ENCODE measurements around the gene ERI2.
"Not testable (repeated sequence)": the region's sequence is repeated elsewhere in the genome, so short reads cannot be mapped to it uniquely, and the experiment has no call there.

ERI2 gene

DNA sequence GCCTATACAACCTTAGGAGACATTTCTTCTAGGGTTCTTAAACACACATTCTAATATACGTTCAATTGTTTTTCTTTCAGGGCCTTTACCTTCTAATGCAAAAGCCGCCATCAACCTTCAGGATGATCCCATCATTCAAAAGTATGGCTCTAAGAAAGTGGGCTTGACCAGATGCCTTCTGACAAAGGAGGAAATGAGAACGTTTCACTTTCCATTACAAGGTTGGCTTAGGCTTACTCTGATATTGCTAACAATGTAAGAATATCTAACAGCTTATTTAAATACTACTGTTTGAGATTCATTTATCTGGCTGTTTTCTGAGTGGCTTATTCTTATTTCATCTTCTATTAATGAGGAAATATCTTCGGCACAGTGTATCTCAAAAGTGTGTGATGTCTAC lies 15.4 kb upstream of the ERI2 start:
- no peak for DNase-seq (ENCODE audit: low read depth in 3 of 3, low spot score in 1 of 3)

DNA sequence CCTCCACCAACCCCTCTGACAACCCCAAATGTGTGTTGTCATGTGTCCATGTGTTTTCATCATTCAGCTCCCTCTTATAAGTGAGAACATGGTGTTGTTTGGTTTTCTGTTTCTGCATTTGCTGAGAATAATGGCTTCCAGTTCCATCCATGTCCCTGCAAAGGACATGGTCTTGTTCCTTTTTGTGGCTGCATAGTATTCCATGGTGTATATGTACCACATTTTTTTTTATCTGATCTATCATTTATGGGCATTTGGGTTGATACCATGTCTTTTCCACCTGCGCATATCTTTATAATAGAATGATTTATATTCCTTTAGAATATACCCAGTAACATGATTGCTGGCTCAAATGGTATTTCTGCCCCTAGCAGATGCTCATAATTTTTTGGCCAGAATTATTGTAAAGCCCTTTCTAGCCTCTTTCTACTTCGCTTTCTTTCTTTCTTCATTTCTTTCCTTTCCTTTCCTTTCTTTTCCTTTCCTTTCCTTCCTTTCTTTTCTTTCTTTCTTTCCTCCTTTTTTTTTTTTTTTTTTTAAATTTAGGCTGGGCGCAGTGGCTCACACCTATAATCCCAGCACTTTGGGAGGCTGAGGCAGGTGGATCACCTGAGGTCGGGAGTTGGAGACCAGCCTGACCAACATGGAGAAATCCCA lies 12.8 kb upstream of the ERI2 start:
- DNase-seq (ENCODE audit: low read depth in 3 of 3, low spot score in 1 of 3): no peak

DNA sequence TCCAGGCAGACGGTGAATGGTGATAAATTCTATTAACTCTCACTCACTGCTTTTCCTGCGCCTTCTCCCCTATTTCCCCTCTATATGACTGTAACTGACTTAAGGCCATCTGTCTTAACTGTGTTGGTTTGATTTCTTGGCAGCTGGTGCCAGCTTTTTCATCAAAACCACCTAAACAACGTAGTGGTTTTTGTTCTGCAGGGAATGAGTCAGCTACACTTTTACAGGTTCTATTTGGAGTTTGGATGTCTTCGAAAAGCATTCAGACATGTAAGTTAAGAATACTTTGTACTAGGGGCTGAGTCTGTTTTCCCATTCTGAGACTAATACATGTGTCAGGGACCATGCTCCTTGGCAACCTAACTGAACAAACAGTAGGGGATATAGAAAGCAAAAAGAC lies 8.5 kb upstream of the ERI2 start:
- no peak for DNase-seq (ENCODE audit: low read depth in 3 of 3, low spot score in 1 of 3)

DNA sequence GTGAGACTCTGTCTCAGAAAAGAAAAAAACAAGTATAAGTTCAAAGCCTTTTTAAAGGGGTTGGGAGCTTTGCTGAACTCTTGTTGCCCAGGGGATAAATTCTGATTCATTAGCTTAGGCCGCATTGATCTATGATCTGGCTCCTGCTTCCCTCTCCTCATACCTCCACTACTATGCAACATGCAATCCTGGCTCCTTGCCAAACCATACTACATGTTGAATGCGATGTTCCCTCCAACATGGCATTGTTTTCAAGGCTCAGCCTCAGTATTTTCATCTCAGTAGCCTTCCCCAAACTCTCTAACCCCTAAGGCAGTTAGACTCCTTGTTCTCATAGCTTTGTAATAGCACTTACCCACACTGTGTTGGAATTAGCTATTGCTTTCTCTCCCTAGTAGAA lies 6.2 kb upstream of the ERI2 start:
- DNase-seq (ENCODE audit: low read depth in 3 of 3, low spot score in 1 of 3): no peak

DNA sequence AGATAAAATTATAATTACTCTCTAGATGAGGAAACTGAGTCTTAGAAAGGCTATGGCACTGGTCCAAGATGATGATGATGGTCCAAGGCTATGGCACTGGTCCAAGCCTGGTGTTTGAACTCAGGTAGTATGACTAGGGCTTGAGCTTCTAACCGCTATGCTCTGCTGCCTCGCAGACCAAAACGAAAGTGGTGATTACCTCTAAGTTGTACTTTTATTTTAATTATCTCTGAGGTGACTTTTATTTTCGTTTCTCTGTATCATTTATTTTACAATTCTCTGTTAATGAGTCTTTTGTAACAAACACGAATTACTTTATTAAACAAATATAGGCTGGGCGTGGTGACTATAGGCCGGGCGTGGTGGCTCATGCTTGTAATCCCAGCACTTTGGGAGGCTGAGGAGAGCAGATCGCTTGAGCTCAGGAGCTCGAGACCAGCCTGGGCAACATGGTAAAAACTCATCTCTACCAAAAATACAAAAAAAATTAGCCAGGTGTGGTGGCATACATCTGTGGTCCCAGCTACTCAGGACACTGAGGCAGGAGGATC lies 5.7 kb upstream of the ERI2 start:
- no peak for DNase-seq (ENCODE audit: low read depth in 3 of 3, low spot score in 1 of 3)

DNA sequence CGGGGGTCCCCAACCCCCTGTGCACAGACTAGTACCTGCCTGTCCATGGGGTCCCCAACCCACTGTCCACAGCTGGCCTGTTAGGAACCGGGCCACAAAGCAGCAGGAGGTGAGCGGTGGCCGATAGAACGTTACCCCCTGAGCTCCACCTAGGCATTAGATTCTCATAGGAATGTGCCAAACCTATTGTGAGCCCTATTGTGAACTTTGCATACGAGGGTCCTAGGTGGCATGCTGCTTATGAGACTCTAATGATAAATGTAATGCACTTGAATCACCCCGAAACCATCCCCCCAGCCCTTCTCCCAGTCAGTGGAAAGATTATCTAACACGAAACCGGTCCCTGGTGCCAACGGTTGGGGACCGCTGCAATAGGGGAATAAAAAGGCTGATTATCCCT lies 1.6 kb upstream of the ERI2 start:
- no peak for DNase-seq (ENCODE audit: low read depth in 3 of 3, low spot score in 1 of 3)

DNA sequence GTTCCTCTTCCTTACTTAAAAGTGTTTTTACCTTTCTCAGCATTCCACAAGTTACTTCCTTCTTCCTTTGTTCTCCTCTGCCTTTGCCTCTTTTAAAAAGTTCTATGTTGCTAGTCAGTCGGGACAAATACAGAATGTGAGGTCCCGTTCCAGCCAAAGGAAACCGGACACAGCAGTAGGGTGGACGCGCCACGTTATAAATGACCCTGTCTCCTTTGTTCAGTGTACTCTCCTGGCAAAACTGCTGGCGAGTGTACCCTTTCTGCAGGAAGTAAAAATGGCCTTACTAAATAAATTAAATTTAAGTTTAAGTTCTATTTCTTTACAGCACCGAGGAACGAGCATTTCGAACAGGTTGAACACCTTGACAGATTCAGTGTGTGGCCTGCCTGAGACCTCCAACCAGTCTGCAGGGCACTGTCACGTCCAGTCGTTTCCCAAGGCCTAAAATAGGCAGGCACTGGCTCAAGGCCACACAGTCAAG lies 546 bp downstream of the ERI2 start:
- DNase-seq (ENCODE audit: low read depth in 3 of 3, low spot score in 1 of 3): not testable (repeated sequence)

DNA sequence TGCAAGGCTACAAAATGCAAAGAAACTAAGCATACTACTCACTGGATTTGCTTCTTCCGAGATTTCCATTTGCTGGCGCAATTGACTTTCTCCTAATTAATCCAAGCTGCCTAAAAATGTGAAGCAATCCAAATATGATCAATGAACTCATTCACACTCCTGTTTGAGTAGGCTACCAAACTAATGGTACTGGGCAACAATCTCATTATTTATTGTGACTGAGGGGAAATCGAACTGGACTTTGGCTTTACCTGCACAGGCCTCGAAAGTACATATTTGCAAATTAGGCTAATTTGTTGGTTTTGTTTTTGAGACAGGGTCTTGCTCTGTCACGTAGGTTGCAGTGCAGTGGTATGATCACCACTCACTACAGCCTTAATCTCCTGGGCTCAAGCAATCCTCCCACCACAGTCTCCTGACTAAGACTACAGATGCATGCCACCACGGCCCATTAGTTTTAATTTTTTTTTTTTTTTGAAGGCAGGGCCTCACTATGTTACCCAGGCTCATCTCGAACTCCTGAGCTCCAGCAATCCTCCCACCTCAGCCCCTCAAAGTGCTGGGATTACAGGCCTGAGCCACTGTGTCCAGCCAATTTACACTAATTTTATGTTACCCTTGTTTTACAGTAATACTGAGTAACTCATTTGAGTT lies 2.6 kb downstream of the ERI2 start:
- no peak for DNase-seq (ENCODE audit: low read depth in 3 of 3, low spot score in 1 of 3)

DNA sequence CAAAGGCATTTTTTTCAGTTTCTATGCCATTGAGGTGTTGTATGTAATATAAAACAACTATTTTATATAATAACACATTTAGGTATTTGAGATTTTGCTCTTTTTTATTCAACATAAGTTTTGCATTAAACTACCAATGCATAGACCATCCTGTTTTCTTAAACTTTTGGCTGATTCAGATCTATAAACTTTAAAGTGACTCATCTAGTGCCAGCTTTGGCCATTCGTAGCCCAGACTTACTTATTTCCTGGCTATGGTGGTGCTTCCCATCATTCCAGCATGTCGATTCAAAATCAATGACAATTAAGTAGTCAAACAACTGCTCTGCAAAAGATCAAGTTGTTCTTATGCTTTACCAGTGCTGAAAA lies 3.1 kb downstream of the ERI2 start:
- DNase-seq (ENCODE audit: low read depth in 3 of 3, low spot score in 1 of 3): no peak

DNA sequence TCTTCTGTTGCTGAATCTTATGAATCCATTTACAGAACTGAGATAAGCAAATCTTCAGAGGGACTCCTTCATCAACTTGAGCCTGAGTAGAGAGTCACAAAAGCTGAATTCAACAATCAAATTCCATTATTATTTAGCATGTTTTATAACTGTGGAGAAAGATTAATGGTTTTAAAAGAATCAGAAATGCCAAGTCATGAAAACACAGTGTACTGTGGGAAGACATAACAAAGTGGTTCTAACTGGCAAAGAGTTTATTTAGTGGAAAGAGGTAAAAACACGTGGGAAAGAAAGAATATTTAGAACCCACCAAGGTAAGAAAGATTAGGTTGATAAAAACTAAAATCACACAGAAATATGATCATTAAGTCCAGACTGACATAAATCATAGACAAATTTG lies 5.0 kb downstream of the ERI2 start:
- no peak for DNase-seq (ENCODE audit: low read depth in 3 of 3, low spot score in 1 of 3)

DNA sequence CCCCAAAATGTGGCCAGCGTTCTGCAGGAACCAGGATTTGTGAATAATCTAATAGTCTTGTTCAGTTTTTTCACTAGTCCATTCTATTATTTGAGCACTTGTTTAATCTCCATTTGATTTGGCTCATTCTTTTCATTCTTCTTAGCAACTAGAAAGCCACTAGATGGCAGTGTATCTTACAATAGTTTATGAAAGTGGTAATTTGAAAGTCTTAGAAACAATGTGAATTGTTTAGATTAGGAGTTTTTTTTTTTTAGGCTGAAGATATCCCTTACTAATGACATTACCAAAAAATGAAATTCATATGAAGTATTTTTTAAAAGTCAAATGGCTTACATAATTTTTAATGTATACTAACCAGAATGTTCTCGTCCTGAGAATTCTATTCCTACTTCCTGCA lies 6.7 kb downstream of the ERI2 start:
- DNase-seq (ENCODE audit: low read depth in 3 of 3, low spot score in 1 of 3): no peak

DNA sequence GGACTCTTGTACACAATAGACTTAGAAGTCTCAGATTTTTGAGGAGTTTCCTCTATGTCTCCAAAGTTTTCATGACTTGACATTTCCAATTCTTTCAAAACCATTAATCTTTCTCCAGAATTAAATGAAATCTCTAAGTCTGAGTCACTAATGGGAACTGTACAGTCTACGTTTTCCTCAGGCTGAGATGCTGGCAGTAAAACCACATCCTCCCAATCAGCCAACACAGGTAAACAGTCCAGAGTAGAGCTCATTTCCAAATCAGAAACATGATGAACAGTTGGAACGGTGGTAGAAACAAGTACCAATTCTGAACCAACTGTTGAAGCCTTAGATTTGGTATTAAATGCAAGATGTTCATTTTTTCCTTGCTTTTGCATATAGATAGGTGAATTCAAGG lies 7.9 kb downstream of the ERI2 start:
- no peak for DNase-seq (ENCODE audit: low read depth in 3 of 3, low spot score in 1 of 3)

DNA sequence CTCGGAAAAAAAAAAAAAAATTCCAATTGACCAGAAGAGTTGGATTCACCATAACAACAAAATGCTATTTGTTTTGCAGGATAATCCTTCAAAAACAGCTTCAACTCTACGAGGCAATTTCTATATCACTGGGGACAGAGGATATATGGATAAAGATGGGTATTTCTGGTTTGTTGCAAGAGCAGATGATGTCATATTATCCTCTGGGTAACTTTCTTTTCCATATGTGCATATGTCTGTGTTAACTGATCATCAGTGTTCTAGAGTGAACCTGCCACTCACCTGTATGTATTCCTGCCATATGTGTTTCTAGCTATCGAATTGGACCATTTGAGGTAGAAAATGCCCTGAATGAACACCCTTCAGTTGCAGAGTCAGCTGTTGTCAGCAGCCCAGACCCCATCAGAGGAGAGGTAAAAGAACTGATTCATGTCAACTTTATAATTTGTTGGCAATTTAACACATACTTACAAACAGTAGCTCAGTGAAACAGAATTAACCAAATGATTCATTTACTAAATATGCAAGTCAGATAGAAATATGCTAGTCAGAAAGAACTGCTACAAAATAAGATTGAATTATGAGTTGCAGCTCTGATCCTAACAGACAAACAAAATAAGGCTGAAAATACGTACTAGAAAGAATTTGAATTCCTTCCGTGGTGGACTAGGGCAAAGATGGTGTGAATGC lies 14.2 kb downstream of the ERI2 start:
- no peak for DNase-seq (ENCODE audit: low read depth in 3 of 3, low spot score in 1 of 3)

DNA sequence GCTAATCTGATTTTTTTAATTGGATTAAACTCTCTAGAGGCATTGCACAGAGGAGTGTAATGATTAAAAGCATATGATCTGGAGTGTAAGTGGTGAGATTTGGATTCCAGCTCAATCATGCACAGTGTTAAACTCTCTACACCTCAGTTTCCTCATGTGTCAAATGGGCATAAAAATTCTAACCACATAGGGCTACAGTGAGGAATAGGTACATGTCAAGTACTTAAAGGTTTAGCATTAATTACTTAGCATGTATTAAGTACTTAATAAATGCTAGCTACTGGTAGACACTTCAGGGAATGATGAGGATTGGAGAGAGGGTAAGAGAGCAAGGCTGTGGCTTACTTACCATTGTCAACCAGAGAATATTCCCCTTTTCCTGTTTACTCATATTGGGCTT lies 17.1 kb downstream of the ERI2 start:
- no peak for DNase-seq (ENCODE audit: low read depth in 3 of 3, low spot score in 1 of 3)

DNA sequence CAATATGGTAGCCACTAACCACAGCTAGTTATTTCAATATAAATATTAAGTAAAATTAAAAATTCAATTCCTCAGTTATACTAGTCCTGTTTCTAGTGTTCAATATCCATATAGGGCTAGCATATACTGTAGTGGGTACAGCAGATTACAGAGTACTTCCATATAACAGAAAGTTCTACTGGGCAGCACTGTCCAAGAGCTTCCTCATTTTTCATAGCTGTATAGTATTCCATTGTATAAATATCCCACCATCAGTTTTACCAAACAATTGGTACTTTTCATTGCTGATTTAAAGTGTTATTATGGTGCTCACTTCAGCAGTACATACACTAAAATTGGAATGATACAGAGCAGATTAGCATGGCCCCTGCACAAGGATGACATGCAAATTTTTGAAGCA lies 22.1 kb downstream of the ERI2 start:
- no peak for DNase-seq (ENCODE audit: low read depth in 3 of 3, low spot score in 1 of 3)

DNA sequence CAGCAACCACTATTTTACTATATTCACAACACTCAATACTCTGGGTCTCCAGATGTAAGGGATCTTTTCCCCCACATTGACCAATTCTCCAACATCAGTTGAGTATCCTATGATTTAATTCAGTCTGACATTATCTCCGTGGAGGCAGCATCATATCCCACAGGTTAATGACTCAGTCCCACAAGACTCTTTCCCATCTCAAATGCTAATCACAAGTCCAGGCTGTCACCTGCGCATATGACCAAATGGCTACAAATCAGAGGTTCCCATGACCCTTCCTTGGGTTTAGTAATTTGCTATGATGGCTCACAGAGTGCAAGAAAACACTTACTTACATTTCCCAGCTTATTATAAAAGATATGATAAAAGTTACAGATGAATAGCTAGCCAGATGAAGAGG lies 23.8 kb downstream of the ERI2 start:
- DNase-seq (ENCODE audit: low read depth in 3 of 3, low spot score in 1 of 3): no peak

DNA sequence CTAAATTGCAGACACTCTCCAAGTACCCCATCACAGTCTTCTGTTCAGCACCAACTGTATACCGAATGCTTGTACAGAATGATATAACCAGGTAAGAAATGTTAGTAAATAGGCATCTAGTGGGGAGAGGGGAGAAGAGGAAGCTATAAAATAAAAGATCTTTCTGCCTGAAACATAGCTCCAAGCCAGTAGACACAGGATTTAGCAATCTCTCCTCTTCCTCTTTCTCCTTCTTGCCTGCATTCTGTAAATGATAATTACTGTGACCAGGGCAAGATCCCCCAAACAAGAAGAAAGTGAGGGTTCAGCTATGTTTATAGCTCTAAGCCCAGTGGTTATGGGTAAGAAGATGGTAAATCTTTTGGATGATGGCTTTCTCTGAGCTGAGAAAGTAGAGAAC lies 24.6 kb downstream of the ERI2 start:
- DNase-seq (ENCODE audit: low read depth in 3 of 3, low spot score in 1 of 3): no peak

DNA sequence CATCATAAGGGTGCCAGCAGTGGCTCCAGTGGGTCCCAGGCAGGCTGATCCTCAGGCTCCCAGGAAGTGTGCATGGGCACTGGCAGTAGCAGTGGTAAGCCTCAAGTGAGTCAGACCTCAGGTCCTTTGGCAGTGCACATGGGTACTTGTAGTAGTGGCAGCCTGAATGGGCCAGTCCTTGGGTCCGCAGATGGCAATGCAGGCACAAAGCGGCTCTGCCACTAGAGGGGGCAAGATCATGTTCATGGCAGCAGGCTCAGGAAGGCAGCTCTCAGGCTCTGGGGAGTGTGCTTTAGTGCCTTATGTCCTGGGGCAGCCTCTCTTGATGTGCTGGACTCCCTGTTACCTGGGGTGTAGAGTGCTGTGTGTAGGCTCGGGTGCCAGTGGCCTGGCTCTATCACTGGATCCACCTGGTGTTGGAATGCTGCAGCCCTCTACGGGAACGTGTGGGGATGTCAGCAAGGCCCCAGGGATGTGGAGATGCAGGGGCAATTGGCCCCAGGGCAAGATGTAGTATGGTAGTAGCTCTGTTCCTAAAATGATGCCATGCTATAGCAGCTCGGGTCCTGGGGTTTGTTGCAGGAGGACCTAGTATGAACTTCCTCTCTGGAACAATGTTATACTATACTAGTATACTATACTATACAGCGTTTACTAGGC lies 31.4 kb downstream of the ERI2 start:
- peak in 2 of 3 donors; percentile 2 to 40 for DNase-seq (ENCODE audit: low read depth in 3 of 3, low spot score in 1 of 3)

DNA sequence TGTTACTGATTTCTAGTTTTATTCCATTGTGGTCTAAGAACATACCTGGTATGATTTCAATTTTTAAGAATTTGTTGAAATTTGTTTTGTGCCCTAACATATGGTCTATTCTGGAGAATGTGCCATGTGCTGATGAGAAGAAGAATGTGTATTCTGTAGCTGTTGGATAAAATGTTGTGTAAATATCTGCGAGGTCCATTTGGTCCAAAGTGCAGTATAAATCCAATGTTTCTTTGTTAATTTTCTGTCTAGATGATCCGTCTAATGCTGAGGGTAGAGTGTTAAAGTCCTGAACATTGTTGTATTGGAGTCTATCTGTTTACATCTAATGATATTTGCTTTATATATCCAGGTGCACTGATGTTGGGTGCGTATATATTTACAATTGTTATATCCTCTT lies 32.6 kb downstream of the ERI2 start:
- no peak for DNase-seq (ENCODE audit: low read depth in 3 of 3, low spot score in 1 of 3)

DNA sequence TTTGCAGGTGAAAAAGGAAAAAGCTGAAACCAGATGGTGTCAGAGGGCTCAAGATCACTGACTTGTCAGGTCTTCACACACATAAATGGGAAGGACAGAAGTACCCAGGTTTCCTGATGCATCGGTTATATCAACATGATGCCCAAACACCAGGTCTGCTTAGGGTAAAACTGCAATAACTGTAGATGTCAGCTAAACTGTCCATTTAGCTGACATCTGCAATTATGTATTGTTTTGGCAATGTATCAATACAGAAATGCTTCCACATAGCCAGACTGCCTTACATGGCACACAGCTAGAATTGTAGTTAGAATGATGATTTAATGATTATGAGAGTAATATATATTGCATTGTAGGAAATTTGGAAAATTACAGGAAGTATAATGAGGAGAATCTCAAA lies 37.5 kb downstream of the ERI2 start:
- DNase-seq (ENCODE audit: low read depth in 3 of 3, low spot score in 1 of 3): no peak

DNA sequence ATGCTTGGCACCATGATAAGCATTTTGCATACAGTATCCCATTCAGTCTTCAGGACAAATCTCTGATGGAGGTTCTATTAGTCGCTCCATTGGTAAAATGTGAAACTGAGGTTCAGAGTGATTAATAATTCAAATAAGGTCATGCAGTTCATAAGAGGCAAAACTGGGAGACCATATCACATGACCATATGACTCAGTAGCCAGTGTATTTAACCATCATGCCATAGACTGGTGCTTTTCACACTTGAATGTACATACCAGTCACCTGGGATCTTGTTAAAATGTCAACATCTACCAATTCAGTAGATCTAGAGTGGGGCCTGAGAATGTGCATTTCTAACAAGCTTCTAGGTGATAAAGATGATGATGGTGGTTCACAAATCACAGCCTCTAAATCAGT lies 38.2 kb downstream of the ERI2 start:
- DNase-seq (ENCODE audit: low read depth in 3 of 3, low spot score in 1 of 3): no peak

DNA sequence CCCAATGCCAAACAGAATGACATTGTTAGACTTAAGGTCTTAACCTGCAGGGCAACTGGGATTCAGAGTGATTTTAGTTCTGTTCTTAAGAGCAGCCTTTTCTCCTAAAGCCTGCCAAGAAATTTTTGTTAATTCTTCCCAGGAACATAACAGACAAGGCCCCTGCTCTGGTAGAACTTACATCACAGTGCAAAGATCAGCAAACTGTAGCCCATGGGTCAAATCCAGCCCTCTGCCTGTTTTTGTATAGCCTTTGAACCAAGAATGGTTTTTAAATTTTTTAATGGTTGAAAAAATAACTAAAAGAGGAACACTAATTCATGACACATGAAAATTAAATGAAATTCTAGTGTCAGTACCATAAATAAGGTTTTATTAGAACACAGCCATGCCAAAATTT lies 38.7 kb downstream of the ERI2 start:
- DNase-seq (ENCODE audit: low read depth in 3 of 3, low spot score in 1 of 3): no peak

Measured in stimulated activated CD4-positive, alpha-beta T cell treated with anti-CD3 and anti-CD28 coated beads, TNF-alpha, amount 100 ng/mL, for 1 hour (primary cell).